ENCODE data around the gene MED25. TPM values are rescaled to one million over a fixed set of nuclear protein-coding genes. Genes with fewer than 3 reads are reported as not detected.

MED25 gene
- total RNA-seq, 1 donor from 2014 or later = 72.2 TPM

DNA sequence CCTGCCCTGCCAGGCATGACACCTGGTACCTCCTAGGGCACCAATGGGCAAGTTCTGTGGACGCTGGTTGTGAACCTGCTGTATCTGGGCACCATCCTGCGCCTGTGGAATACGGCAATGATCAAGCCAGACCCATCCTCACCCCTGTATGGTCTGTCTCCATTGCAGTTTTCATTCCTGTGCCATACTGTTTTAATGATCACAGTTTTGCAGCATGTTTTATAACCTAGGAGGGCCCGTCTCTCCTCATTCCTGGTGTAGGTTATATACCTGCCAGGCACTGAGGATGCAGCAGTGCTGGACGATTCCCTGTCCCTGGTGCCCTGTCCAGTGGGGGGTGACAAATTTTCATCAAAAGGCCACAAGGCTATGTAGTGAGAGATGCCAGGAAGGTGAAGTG is 65.0 kb downstream of the MED25 start:
- Histone ChIP-seq H3K4me2 (ENCODE audit: low read length) (no peak overlapping the region), H3K79me2 (ENCODE audit: insufficient read depth, low read length) (peaks cover 12% of the 10 kb centered on the region), H3K9me3 (ENCODE audit: insufficient read depth, low read depth, low read length) (peaks cover 6% of the 10 kb centered on the region), H3K9ac (ENCODE audit: low read length) (no peak overlapping the region), H2AFZ (ENCODE audit: low read depth, low read length) (no peak overlapping the region), H3K4me3 (ENCODE audit: insufficient read depth, low read depth, low read length) (no peak overlapping the region), H3K36me3 (ENCODE audit: insufficient read depth, low read length) (peaks cover 9% of the 10 kb centered on the region), H3K4me1 (ENCODE audit: insufficient read depth, low read length) (peaks cover 6% of the 10 kb centered on the region), H3K27ac (ENCODE audit: low read depth, low read length) (no peak overlapping the region), H3K27me3 (ENCODE audit: insufficient read depth, low read length) (no peaks in the 10 kb centered on the region), H4K20me1 (ENCODE audit: insufficient read depth, low read length) (peaks cover 5% of the 10 kb centered on the region)
- FAIRE-seq (no peak), DNase-seq (ENCODE audit: low read depth) (no peak)
- no peaks in the 10 kb centered on the region for H3K4me1 Mint-ChIP-seq (ENCODE audit: low read depth, unreplicated experiment)
- no peaks in the 10 kb centered on the region for H3K27me3 Mint-ChIP-seq (ENCODE audit: low read depth, unreplicated experiment)
- no peak for TF ChIP-seq EZH2 (IDR thresholded peaks at IDR 0.05; ENCODE audit: insufficient read depth, low read length)
- TF ChIP-seq, protein P1, sequence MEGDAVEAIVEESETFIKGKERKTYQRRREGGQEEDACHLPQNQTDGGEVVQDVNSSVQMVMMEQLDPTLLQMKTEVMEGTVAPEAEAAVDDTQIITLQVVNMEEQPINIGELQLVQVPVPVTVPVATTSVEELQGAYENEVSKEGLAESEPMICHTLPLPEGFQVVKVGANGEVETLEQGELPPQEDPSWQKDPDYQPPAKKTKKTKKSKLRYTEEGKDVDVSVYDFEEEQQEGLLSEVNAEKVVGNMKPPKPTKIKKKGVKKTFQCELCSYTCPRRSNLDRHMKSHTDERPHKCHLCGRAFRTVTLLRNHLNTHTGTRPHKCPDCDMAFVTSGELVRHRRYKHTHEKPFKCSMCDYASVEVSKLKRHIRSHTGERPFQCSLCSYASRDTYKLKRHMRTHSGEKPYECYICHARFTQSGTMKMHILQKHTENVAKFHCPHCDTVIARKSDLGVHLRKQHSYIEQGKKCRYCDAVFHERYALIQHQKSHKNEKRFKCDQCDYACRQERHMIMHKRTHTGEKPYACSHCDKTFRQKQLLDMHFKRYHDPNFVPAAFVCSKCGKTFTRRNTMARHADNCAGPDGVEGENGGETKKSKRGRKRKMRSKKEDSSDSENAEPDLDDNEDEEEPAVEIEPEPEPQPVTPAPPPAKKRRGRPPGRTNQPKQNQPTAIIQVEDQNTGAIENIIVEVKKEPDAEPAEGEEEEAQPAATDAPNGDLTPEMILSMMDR (IDR thresholded peaks at IDR 0.05; ENCODE audit: insufficient read depth, low read depth, low read length) = no peak
- no peaks in the 10 kb centered on the region for H3K9me3 Mint-ChIP-seq (ENCODE audit: unreplicated experiment)
- H3K27ac Mint-ChIP-seq (ENCODE audit: unreplicated experiment) = no peak overlapping the region
- H3K4me3 Mint-ChIP-seq (ENCODE audit: unreplicated experiment) = no peak overlapping the region
- peaks cover 24% of the 10 kb centered on the region for H3K36me3 Mint-ChIP-seq (ENCODE audit: low read depth, unreplicated experiment)

DNA sequence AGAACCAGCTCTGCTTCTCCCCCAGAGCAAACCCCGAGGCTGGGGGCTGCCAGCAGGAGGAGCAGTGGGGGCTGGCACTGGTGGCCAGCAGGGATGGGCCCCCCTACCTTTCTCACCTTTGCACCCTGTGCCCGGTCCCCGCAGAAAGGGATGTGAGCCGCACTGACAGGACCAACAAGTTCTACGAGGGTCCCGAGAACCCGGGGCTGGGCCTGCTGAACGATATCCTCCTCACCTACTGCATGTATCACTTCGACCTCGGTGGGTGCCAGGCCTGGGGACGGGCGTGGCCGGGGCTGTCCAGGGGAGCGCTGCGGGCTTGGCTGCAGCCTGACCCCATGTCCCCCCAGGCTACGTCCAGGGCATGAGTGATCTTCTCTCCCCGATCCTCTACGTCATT is 66.0 kb downstream of the MED25 start:
- FAIRE-seq (no peak), DNase-seq (ENCODE audit: low read depth) (no peak)
- peaks cover 6% of the 10 kb centered on the region for H3K9me3 ChIP-seq (ENCODE audit: insufficient read depth, low read depth, low read length)
- no peak overlapping the region for H3K27ac ChIP-seq (ENCODE audit: low read depth, low read length)
- H3K4me2 ChIP-seq (ENCODE audit: low read length) = no peak overlapping the region
- Mint-ChIP-seq H3K27ac (ENCODE audit: unreplicated experiment) (no peak overlapping the region), H3K27me3 (ENCODE audit: low read depth, unreplicated experiment) (no peaks in the 10 kb centered on the region), H3K9me3 (ENCODE audit: unreplicated experiment) (no peaks in the 10 kb centered on the region), H3K36me3 (ENCODE audit: low read depth, unreplicated experiment) (peaks cover 24% of the 10 kb centered on the region), H3K4me3 (ENCODE audit: unreplicated experiment) (no peak overlapping the region), H3K4me1 (ENCODE audit: low read depth, unreplicated experiment) (no peaks in the 10 kb centered on the region)
- no peaks in the 10 kb centered on the region for H3K4me1 ChIP-seq (ENCODE audit: insufficient read depth, low read length)
- H3K9ac ChIP-seq (ENCODE audit: low read length) = no peak overlapping the region
- TF ChIP-seq EZH2 (IDR thresholded peaks at IDR 0.05; ENCODE audit: insufficient read depth, low read length) = no peak
- TF ChIP-seq, protein P1 (IDR thresholded peaks at IDR 0.05; ENCODE audit: insufficient read depth, low read depth, low read length) = no peak
- H3K27me3 ChIP-seq (ENCODE audit: insufficient read depth, low read length) = no peaks in the 10 kb centered on the region
- no peak overlapping the region for H2AFZ ChIP-seq (ENCODE audit: low read depth, low read length)
- no peak overlapping the region for H3K4me3 ChIP-seq (ENCODE audit: insufficient read depth, low read depth, low read length)
- no peaks in the 10 kb centered on the region for H4K20me1 ChIP-seq (ENCODE audit: insufficient read depth, low read length)
- peaks cover 2% of the 10 kb centered on the region for H3K79me2 ChIP-seq (ENCODE audit: insufficient read depth, low read length)
- peaks cover 9% of the 10 kb centered on the region for H3K36me3 ChIP-seq (ENCODE audit: insufficient read depth, low read length)

DNA sequence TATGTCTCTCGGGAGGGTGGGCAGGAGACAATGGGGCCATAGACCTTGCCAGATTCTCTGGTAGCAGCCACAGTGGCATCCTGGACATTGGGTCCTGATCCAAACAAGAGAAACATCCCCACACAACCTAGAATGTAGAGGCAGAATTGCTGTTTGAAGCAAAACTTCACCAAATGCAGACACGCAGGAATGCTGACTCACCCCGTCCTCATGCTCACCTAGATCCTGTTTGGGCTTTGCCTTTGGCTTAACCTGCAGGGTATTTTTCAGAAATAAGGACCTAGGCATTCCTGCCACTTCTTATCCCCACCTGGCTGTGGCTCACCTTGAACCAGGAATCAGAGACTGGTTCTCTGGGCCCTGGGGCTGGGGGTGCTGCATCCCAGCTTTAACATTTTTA is 66.7 kb downstream of the MED25 start:
- no peak overlapping the region for H3K27ac Mint-ChIP-seq (ENCODE audit: unreplicated experiment)
- peaks cover 26% of the 10 kb centered on the region for H3K36me3 Mint-ChIP-seq (ENCODE audit: low read depth, unreplicated experiment)
- no peaks in the 10 kb centered on the region for H4K20me1 ChIP-seq (ENCODE audit: insufficient read depth, low read length)
- TF ChIP-seq, protein P1 (IDR thresholded peaks at IDR 0.05; ENCODE audit: insufficient read depth, low read depth, low read length) = no peak
- TF ChIP-seq EZH2 (IDR thresholded peaks at IDR 0.05; ENCODE audit: insufficient read depth, low read length) = no peak
- no peak for FAIRE-seq
- H2AFZ ChIP-seq (ENCODE audit: low read depth, low read length) = no peak overlapping the region
- no peaks in the 10 kb centered on the region for H3K9me3 Mint-ChIP-seq (ENCODE audit: unreplicated experiment)
- H3K4me1 ChIP-seq (ENCODE audit: insufficient read depth, low read length) = no peaks in the 10 kb centered on the region
- no peak overlapping the region for H3K27ac ChIP-seq (ENCODE audit: low read depth, low read length)
- no peak overlapping the region for H3K4me3 ChIP-seq (ENCODE audit: insufficient read depth, low read depth, low read length)
- H3K27me3 Mint-ChIP-seq (ENCODE audit: low read depth, unreplicated experiment) = no peaks in the 10 kb centered on the region
- DNase-seq (ENCODE audit: low read depth) = no peak
- no peak overlapping the region for H3K4me2 ChIP-seq (ENCODE audit: low read length)
- no peak overlapping the region for H3K9ac ChIP-seq (ENCODE audit: low read length)
- no peak overlapping the region for H3K4me3 Mint-ChIP-seq (ENCODE audit: unreplicated experiment)
- H3K79me2 ChIP-seq (ENCODE audit: insufficient read depth, low read length) = no peaks in the 10 kb centered on the region
- no peaks in the 10 kb centered on the region for H3K27me3 ChIP-seq (ENCODE audit: insufficient read depth, low read length)
- peaks cover 9% of the 10 kb centered on the region for H3K36me3 ChIP-seq (ENCODE audit: insufficient read depth, low read length)
- H3K4me1 Mint-ChIP-seq (ENCODE audit: low read depth, unreplicated experiment) = no peaks in the 10 kb centered on the region
- peaks cover 12% of the 10 kb centered on the region for H3K9me3 ChIP-seq (ENCODE audit: insufficient read depth, low read depth, low read length)

Small RNA genes lying within 50 kb of the gene (microRNA-seq; reads per million reads assigned to microRNA genes)
- gene MIR4749 (12.0 reads per million, percentile 39 among the genes with 10 or more reads in this experiment), gene MIR6799 (2.2 reads per million), gene MIR6800 (8.2 reads per million, percentile 31 among the genes with 10 or more reads in this experiment)

Other genes starting within 250 kb of the MED25 start
- gene NOSIP, start 237.7 kb upstream of the MED25 start, total RNA-seq = 74.6 and 83.8 TPM in 2 replicates
- gene PRRG2, start 237.0 kb upstream of the MED25 start, total RNA-seq = 0.89 and 1.3 TPM in 2 replicates
- 29.7 and 29.9 TPM in 2 replicates for gene PRR12, start 227.1 kb upstream of the MED25 start, total RNA-seq
- 94.7 and 104 TPM in 2 replicates for gene RRAS, start 178.1 kb upstream of the MED25 start, total RNA-seq
- 105 and 107 TPM in 2 replicates for gene SCAF1, start 176.1 kb upstream of the MED25 start, total RNA-seq
- 63.0 and 68.1 TPM in 2 replicates for gene IRF3, start 152.4 kb upstream of the MED25 start, total RNA-seq
- 26.6 and 31.5 TPM in 2 replicates for gene BCL2L12, start 152.4 kb upstream of the MED25 start, total RNA-seq
- 215 and 235 TPM in 2 replicates for gene PRMT1, start 141.0 kb upstream of the MED25 start, total RNA-seq
- 0.65 and 1.6 TPM in 2 replicates for gene ADM5, start 128.7 kb upstream of the MED25 start, total RNA-seq
- gene CPT1C, start 127.2 kb upstream of the MED25 start, total RNA-seq = 33.3 and 33.6 TPM in 2 replicates
- gene TSKS, start 55.0 kb upstream of the MED25 start, total RNA-seq = not detected in 2 replicates
- gene AP2A1, start 51.3 kb upstream of the MED25 start, total RNA-seq = 163 and 168 TPM in 2 replicates
- gene FUZ, start 5.0 kb upstream of the MED25 start, total RNA-seq = 8.9 and 9.8 TPM in 2 replicates
- gene PTOV1, start 32.9 kb downstream of the MED25 start, total RNA-seq = 162 and 172 TPM in 2 replicates
- gene PNKP, start 49.3 kb downstream of the MED25 start, total RNA-seq = 49.1 and 54.8 TPM in 2 replicates
- 104 and 116 TPM in 2 replicates for gene AKT1S1, start 59.1 kb downstream of the MED25 start, total RNA-seq
- 29.1 and 32.2 TPM in 2 replicates for gene TBC1D17, start 59.4 kb downstream of the MED25 start, total RNA-seq
- 0.27 and 0.50 TPM in 2 replicates for gene IL4I1, start 78.6 kb downstream of the MED25 start, total RNA-seq
- gene ATF5, start 110.9 kb downstream of the MED25 start, total RNA-seq = 30.8 and 35.5 TPM in 2 replicates
- 42.7 and 49.5 TPM in 2 replicates for gene NUP62, start 111.2 kb downstream of the MED25 start, total RNA-seq
- not detected in 2 replicates for gene SIGLEC11, start 142.9 kb downstream of the MED25 start, total RNA-seq
- 32.6 and 33.0 TPM in 2 replicates for gene VRK3, start 207.1 kb downstream of the MED25 start, total RNA-seq
- 9.7 and 10.2 TPM in 2 replicates for gene ZNF473, start 207.7 kb downstream of the MED25 start, total RNA-seq